Measurements from ENCODE around the gene GID8. TPM values are rescaled to one million over a fixed set of nuclear protein-coding genes. Genes with fewer than 3 reads are reported as not detected.

GID8 gene
- total and polyA plus RNA-seq, 12 donors, result 9.4 to 38.5 (median 22.3) TPM

DNA sequence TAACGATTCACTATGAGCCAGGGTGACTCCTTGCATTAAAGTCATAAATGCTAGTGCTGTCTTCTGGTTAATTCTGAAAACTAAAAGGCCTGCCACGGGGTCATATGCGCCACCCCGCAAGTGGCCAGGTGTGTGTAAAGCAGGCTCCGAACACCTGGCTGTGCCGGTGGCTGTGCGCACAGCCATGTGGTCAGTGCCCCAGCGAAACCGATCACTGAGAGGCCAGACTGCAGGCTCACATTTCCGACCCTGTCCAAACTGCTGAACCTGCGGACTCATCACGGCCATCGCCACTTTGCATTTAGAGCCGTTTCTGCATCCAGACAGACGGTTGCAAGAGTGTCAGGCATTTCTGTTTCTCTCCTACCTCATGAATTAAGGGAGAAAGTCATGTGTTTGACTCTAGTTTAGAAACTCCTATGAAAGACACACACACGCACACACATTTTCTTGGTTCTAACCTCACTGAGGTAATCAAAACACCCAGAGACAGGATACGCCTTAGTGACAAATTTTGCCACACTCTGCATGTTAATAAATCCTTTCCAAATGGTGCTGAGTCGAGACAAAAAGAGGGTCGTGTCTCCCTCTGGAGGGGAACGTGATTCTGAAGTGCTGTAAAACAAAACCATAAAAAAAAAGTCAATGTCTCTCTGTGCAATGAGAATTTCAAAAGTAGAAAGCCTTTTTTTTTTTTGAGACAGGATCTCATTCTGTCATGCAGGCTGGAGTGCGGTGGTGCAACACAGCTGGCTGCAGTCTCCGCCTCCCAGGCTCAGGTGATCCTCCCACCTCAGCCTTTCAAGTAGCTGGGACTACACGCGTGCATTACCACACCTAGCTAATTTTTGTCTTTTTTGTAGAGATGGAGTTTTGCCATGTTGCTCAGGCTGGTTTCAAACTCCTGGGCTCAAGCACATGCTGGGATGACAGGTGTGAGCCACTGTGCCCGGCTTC lies 45.3 kb upstream of the GID8 start:
- H3K9me3 ChIP-seq (replicated peaks in 1 of 3), result no peaks in the 10 kb centered on the region
- no peak for TF ChIP-seq POLR2A (IDR thresholded peaks at IDR 0.05)
- TF ChIP-seq, protein P1, sequence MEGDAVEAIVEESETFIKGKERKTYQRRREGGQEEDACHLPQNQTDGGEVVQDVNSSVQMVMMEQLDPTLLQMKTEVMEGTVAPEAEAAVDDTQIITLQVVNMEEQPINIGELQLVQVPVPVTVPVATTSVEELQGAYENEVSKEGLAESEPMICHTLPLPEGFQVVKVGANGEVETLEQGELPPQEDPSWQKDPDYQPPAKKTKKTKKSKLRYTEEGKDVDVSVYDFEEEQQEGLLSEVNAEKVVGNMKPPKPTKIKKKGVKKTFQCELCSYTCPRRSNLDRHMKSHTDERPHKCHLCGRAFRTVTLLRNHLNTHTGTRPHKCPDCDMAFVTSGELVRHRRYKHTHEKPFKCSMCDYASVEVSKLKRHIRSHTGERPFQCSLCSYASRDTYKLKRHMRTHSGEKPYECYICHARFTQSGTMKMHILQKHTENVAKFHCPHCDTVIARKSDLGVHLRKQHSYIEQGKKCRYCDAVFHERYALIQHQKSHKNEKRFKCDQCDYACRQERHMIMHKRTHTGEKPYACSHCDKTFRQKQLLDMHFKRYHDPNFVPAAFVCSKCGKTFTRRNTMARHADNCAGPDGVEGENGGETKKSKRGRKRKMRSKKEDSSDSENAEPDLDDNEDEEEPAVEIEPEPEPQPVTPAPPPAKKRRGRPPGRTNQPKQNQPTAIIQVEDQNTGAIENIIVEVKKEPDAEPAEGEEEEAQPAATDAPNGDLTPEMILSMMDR (IDR thresholded peaks at IDR 0.05), result no peak
- WGBS, 4 donors, result 87 to 92% (median 88%) methylated on average over 15 to 25 of the region's 25 CpGs
- no peak for DNase-seq
- intact Hi-C loops (cut with DNase I), result loop anchor here in 1 of 2 donors (10.0 kb wide), 1 partner anchor 112 kb away; the partner anchor contains the start of gene BHLHE23
- H3K36me3 ChIP-seq (replicated peaks in 1 of 2), result peaks cover 0 to 91% of the 10 kb centered on the region in 2 donors
- peaks cover 4 to 7% of the 10 kb centered on the region in 2 donors for H3K4me1 ChIP-seq (replicated peaks in 1 of 2)
- no peak overlapping the region for H3K27ac ChIP-seq
- H3K27me3 ChIP-seq, result no peaks in the 10 kb centered on the region
- no peak overlapping the region for H3K4me3 ChIP-seq

DNA sequence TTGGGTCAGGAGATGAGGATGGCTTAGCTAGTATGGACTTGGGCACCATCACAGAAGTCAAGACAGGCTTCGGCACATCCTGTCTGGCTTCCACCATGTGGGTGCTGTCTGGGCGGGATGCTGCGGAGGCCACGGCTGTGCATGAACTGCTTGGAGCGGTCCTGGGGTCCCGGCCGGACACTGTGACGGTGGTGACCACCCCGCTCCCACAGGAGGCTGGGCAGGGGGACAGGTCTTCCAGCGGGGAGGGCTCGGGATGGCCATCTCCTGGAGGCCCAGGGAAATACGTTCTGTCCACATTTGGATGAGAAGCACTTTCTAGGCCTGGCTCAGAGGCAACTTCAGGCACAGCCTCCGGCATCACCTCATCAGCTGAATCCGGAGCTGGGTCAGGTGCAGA lies 44.2 kb upstream of the GID8 start:
- 93 to 97% (median 94%) methylated on average over 7 to 14 of the region's 14 CpGs for WGBS, 4 donors
- no peak for DNase-seq
- no peaks in the 10 kb centered on the region for H3K9me3 ChIP-seq (replicated peaks in 1 of 3)
- no peaks in the 10 kb centered on the region for H3K27me3 ChIP-seq
- no peaks in the 10 kb centered on the region for H3K4me1 ChIP-seq (replicated peaks in 1 of 2)
- no peak overlapping the region for H3K27ac ChIP-seq
- peaks cover 0 to 81% of the 10 kb centered on the region in 2 donors for H3K36me3 ChIP-seq (replicated peaks in 1 of 2)
- H3K4me3 ChIP-seq, result no peak overlapping the region
- TF ChIP-seq POLR2A (IDR thresholded peaks at IDR 0.05), result no peak
- TF ChIP-seq, protein P1 (IDR thresholded peaks at IDR 0.05), result no peak
- intact Hi-C loops (cut with DNase I), result loop anchor here in 1 of 2 donors (10.0 kb wide), 1 partner anchor 111 kb away; the partner anchor contains the start of gene BHLHE23

DNA sequence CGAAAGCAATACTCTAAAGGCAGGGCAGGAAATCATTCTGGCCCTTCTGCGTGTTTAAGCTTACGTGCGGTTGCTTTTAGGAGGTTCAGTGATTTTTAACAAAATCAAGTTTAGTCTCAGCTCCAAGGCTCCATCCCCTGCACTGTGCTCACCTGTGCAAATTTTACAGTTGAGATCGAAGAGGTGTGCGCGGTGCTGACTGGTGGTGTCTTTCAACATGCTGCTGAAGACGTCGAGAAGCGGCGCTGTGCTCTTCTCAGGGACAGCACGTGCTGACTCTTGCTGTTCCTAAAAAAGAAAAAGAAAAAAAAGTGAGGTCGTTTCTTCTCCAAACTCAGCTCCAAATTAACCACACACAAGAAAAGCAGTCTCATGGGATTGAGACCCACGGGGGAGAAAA lies 43.7 kb upstream of the GID8 start:
- H3K4me3 ChIP-seq, result no peak overlapping the region
- no peak for TF ChIP-seq POLR2A (IDR thresholded peaks at IDR 0.05)
- TF ChIP-seq, protein P1 (IDR thresholded peaks at IDR 0.05), result no peak
- no peaks in the 10 kb centered on the region for H3K27me3 ChIP-seq
- peaks cover 0 to 1% of the 10 kb centered on the region in 2 donors for H3K4me1 ChIP-seq (replicated peaks in 1 of 2)
- WGBS, 4 donors, result 89 to 94% (median 91%) methylated on average over 14 of the region's 14 CpGs
- H3K36me3 ChIP-seq (replicated peaks in 1 of 2), result peaks cover 0 to 76% of the 10 kb centered on the region in 2 donors
- no peaks in the 10 kb centered on the region for H3K9me3 ChIP-seq (replicated peaks in 1 of 3)
- no peak overlapping the region for H3K27ac ChIP-seq
- intact Hi-C loops (cut with DNase I), result loop anchor here in 1 of 2 donors (10.0 kb wide), 1 partner anchor 111 kb away; the partner anchor contains the start of gene BHLHE23
- no peak for DNase-seq

DNA sequence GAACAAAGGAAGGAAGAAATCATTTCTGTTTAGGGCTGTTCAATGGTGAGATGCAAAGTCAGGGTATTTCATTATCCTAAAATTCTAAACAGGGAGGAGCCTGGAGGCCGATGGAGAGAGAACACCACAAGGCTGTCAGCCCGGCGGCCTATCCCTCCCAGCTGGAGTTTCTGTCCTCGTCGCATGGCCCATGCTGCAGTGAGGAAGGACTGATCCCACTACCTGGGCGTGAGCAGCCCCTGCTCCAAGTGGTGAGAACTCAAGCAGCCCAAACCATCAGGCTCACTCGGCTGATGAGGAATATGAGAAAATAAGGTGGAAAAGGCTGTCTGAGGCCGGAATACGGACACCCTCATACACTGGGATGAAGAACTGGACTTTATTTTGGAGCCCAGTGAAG lies 42.4 kb upstream of the GID8 start:
- intact Hi-C loops (cut with DNase I), result loop anchor here in 1 of 2 donors (10.0 kb wide), 1 partner anchor 109 kb away; the partner anchor contains the start of gene BHLHE23
- Histone ChIP-seq H3K36me3 (replicated peaks in 1 of 2) (peaks cover 0 to 63% of the 10 kb centered on the region in 2 donors), H3K9me3 (replicated peaks in 1 of 3) (no peaks in the 10 kb centered on the region), H3K4me3 (no peak overlapping the region), H3K4me1 (replicated peaks in 1 of 2) (peaks cover 0 to 14% of the 10 kb centered on the region in 2 donors), H3K27ac (no peak overlapping the region), H3K27me3 (no peaks in the 10 kb centered on the region)
- 89 to 91% (median 90%) methylated on average over 9 of the region's 9 CpGs for WGBS, 4 donors
- DNase-seq, result no peak
- TF ChIP-seq POLR2A (IDR thresholded peaks at IDR 0.05), result no peak
- TF ChIP-seq, protein P1 (IDR thresholded peaks at IDR 0.05), result no peak

All from adrenal gland (tissue), 12 donors.